SJSA1 (cell line): Measurements from ENCODE around the gene PTPRT. TPM values are rescaled to one million over a fixed set of nuclear protein-coding genes. Genes with fewer than 3 reads are reported as not detected.
"Not testable (repeated sequence)": the region's sequence is repeated elsewhere in the genome, so short reads cannot be mapped to it uniquely, and the experiment has no call there.

ENCODE experiments used
- DNase-seq, 2 experiments: peaks; one replicate each; pipeline ENCODE4 v3.0.0-alpha.2; 2015 to 2020; ENCODE audit warnings: low spot score in 2 of 2, low read depth in 1 of 2
- H3K27ac ChIP-seq: fragments of 250-450 bp; sonication (Bioruptor Pico); 2 replicates; pipeline ENCODE4 v1.5.1; 2020; ENCODE audit warnings: mild to moderate bottlenecking, moderate library complexity
- H3K27me3 ChIP-seq: fragments of 250-450 bp; sonication (Bioruptor Pico); replicated peaks from 2 replicates; pipeline ENCODE4 v1.5.1; 2020; ENCODE audit warnings: mild to moderate bottlenecking, moderate library complexity
- H3K36me3 ChIP-seq: fragments of 250-450 bp; sonication (Bioruptor Pico); 2 replicates; pipeline ENCODE4 v1.5.1; 2020; ENCODE audit warnings: mild to moderate bottlenecking
- H3K4me1 ChIP-seq: fragments of 250-450 bp; sonication (Bioruptor Pico); replicated peaks from 2 replicates; pipeline ENCODE4 v1.6.1; 2021; ENCODE audit warnings: mild to moderate bottlenecking
- H3K4me3 ChIP-seq: fragments of 250-450 bp; sonication (Bioruptor Pico); 2 replicates; pipeline ENCODE4 v1.5.1; 2020; ENCODE audit warnings: mild to moderate bottlenecking
- H3K9me3 ChIP-seq: fragments of 250-450 bp; sonication (Bioruptor Pico); replicated peaks from 2 replicates; pipeline ENCODE4 v1.5.1; 2020; ENCODE audit warnings: mild to moderate bottlenecking
- total RNA-seq: library from RNA; depleted of rRNA; stranded (reverse); fragments of >200 nt; shearing (Covaris generic); gene quantifications from 2 replicates; pipeline ENCODE4 v1.2.3, GENCODE V29; 2014

Gene PTPRT
- total RNA-seq, 1 experiment from 2014 or later = not detected

DNA sequence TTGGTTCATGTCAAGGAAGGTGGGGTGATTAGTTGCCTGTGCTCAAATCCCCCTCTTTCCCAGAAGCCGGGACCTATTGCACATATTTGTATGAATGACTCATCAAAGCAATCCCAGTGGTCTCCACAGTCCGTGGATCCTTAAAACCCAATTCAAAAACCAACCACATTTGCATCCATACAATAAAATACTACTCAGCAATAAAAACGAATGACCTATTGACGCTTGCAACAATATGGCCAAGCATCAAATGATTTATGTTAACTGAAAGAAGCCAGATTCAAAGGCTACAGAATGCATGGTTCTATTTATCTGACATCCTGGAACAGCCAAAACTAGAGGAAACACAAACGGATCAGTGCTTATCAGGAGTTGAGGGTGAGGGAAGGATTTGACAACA, 275.4 kb downstream of the PTPRT start:
- Histone ChIP-seq H3K9me3 (0 out of 2 replicates have a peak, but pooled peaks cover 2% of the 10 kb centered on the region), H3K4me3 (no peak overlapping the region), H3K27ac (no peak overlapping the region), H3K36me3 (no peaks in the 10 kb centered on the region), H3K27me3 (no peaks in the 10 kb centered on the region), H3K4me1 (no peaks in the 10 kb centered on the region)
- no peak for DNase-seq

DNA sequence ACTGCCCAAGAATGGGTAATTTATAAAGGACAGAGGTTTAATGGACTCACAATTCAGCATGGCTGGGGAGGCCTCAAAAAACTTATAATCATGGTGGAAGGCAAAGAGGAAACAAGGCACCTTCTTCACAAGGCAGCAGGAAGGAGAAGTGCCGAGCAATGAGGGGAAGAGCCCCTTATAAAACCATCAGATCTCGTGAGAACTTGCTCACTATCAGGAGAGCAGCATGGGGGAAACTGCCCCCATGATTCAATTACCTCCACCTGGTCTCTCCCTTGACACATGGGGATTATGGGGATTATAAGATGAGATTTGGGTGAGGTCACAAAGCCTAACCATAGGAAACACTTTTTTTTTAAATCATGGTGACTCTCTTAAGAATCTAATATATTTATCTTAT, 278.9 kb downstream of the PTPRT start:
- H3K27me3 ChIP-seq, H3K4me1 ChIP-seq, H3K9me3 ChIP-seq, H3K27ac ChIP-seq, DNase-seq, H3K4me3 ChIP-seq, H3K36me3 ChIP-seq: not testable (repeated sequence)

DNA sequence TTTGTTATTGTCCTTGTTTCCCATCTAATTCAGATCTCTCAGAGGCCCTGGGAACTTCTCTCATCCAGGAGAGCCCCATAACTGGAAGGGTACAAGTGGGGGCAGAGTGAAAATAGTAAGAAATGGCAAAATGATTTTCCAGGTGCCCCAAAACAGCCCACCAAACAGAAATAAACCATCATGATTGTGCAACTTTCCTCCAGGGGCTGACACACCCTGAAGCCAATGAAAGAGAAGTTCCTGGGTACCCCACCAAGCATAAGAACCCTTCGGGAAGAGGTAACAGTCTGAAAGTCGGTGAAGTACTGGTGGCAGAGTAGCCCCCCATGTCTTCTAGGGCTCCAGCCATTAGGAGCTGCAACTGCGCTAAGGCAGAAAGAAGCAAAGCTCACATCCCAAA, 282.0 kb downstream of the PTPRT start:
- no peak for DNase-seq
- H3K27me3 ChIP-seq = no peaks in the 10 kb centered on the region

DNA sequence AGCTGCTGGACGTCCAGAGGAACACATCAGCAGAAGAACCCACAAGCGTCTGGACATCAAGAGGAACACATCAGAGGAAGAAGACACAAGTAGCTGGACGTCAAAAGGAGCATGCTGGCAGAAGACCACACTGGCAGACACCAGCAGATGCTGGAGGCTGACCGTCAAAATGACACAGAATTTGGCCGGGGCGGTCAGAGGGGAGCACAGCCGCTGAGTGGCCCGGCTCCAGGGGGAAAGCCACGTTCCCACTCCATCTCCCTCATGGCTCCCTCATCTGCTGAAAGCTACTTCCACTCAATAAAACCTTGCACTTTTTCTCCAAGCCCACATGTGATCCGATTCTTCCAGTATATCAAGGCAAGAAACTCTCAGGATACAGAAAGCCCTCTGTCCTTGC, 283.6 kb downstream of the PTPRT start:
- 0 out of 2 replicates have a peak, but pooled peaks cover 2% of the 10 kb centered on the region for H3K9me3 ChIP-seq
- no peak overlapping the region for H3K27ac ChIP-seq
- no peaks in the 10 kb centered on the region for H3K36me3 ChIP-seq
- DNase-seq = no peak
- H3K4me1 ChIP-seq = no peaks in the 10 kb centered on the region
- no peak overlapping the region for H3K4me3 ChIP-seq
- H3K27me3 ChIP-seq = no peaks in the 10 kb centered on the region

More for the DNA sequence above, 282.0 kb downstream of the PTPRT start:
- H3K27ac ChIP-seq = no peak overlapping the region
- no peaks in the 10 kb centered on the region for H3K36me3 ChIP-seq
- 0 out of 2 replicates have a peak, but pooled peaks cover under 1% of the 10 kb centered on the region for H3K9me3 ChIP-seq
- no peak overlapping the region for H3K4me3 ChIP-seq
- H3K4me1 ChIP-seq = no peaks in the 10 kb centered on the region

DNA sequence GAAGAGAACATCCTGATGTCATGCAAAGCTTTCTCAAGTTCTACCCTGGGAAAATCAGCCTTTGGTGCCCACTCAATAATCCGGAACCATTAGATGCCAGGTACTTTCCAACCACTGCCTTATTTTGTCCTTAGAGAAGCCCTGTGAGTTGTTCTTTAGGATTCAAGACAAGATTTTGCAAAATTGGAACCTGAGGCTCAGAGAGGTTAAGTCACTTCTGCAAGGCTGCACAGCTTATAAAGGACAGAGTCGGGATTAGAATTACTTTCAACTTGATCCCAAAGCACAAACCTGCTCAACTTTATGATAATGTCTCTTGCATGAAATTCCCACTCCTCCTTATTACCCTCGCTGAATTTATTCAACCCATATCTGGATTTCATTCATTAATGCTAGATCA, 287.2 kb downstream of the PTPRT start:
- DNase-seq = no peak
- no peak overlapping the region for H3K4me3 ChIP-seq
- 0 out of 2 replicates have a peak, but pooled peaks cover 2% of the 10 kb centered on the region for H3K9me3 ChIP-seq
- H3K27me3 ChIP-seq = no peaks in the 10 kb centered on the region
- no peak overlapping the region for H3K27ac ChIP-seq
- no peaks in the 10 kb centered on the region for H3K4me1 ChIP-seq
- no peaks in the 10 kb centered on the region for H3K36me3 ChIP-seq

DNA sequence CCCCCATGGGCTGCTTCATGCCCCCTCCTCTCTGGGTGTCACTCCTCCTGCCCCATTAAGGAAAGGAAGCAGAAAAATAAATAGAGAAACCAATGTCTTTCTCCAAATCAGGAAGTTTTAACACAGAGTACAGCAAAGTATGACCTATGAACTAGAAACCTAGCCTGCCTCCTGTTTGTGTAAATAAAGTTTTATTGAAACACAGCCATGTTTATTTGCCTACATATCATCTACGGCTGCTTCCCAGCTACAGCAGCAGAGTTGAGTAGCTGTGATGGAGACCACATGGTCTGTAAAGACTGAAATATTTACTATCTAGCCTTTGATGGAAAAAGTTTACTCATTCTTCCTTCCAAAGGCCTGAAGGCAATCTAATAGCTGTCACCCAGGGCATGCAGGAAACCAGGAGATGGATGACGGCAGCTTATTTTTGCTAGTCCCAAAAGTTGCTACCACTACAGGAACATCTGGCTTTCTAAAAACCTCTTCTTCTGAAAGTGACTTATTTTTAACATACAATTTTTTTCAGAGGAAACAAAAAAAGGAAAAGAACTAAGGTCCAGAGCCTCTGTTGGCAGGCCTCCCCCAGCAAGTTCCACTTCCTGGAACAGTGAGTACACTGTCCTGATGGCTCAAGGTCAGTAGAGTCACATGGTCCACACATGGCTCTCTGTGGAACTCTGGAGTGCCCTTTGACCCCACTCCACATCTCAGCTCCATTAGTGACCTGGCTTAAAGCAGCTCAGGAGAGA, 287.8 kb downstream of the PTPRT start:
- H3K4me1 ChIP-seq = no peaks in the 10 kb centered on the region
- H3K9me3 ChIP-seq = 0 out of 2 replicates have a peak, but pooled peaks cover 2% of the 10 kb centered on the region
- H3K27ac ChIP-seq = no peak overlapping the region
- no peak for DNase-seq
- no peaks in the 10 kb centered on the region for H3K36me3 ChIP-seq
- H3K4me3 ChIP-seq = no peak overlapping the region
- no peaks in the 10 kb centered on the region for H3K27me3 ChIP-seq

DNA sequence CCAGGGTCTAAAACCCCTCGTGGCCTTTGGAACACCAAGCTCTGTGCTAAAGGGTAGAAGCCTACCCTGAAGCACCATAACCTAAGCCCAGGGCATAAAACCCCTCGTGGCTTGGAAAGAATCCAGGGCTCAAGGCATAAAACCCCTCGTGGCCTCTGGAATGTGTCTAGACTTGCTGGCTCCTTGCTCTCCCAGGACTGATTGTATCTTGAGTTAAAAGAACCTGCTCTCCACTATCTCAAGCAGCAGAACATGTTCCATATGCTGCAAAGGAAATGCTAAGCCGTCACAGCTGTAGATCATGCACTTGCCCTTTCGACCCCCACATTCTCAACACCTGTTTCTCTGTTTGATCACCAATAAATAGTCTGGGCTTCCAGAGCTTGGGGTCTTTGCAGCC, 288.9 kb downstream of the PTPRT start:
- DNase-seq, H3K27ac ChIP-seq, H3K36me3 ChIP-seq, H3K9me3 ChIP-seq, H3K27me3 ChIP-seq, H3K4me1 ChIP-seq, H3K4me3 ChIP-seq: not testable (repeated sequence)

DNA sequence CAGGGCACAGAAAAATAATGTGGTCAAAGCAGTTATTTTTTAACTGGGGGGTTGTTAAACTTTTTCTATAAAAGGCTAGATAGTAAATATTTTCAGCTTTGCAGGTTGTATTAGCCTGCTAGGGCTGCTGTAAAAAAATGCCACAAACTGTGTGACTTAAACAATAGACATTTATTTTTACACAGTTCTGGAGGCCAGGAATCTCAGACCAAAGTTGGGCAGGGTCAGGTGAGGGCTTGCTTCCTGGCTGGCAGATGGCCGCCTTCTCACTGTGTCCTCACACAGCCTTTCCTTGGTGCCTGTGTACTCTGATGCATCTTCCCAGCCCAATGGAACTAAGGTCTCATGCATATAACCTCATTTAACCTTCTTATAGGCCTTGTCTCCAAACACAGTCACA, 294.7 kb downstream of the PTPRT start:
- Histone ChIP-seq H3K9me3 (no peaks in the 10 kb centered on the region), H3K27ac (no peak overlapping the region), H3K4me1 (no peaks in the 10 kb centered on the region), H3K4me3 (no peak overlapping the region), H3K36me3 (no peaks in the 10 kb centered on the region), H3K27me3 (no peaks in the 10 kb centered on the region)
- no peak for DNase-seq

DNA sequence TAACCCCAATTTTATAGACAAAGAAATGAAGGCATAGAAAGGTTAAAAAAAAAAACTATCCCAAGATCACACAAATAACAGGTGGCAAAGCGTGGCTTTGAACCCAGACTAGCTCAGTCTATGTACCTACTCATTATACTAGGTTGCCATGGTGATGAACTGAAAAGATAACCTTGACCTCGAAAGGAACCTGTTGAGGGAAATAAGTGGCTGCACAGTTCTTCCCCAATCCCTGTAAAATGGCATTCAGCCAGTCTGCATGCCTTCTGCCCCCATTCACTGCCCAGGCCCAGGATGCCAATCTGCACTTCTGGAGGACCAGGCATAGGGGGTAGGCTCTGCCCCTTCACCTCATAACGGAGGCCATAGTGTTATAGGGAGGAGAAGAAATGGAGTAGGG, 295.2 kb downstream of the PTPRT start:
- Histone ChIP-seq H3K36me3 (no peaks in the 10 kb centered on the region), H3K9me3 (no peaks in the 10 kb centered on the region), H3K27ac (no peak overlapping the region), H3K4me3 (no peak overlapping the region), H3K4me1 (no peaks in the 10 kb centered on the region), H3K27me3 (no peaks in the 10 kb centered on the region)
- no peak for DNase-seq

DNA sequence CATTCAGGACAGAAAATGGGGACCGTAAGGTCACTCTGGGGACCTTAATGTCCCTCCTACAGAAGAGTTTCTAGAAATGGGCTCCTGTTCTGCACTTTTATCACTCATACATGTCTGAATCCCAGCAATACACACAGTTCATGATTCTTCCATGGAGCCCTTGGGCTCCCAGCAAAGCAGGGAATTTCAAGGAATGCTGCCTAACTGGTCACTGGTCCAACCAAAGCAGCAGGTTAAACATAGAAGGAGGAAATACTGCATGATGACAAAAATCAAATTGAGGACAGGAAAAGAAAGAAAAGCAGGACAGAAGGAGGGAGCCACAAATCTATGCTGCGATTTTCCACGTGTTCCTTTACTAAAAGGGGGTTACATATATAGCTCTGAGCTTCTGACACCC, 300.2 kb downstream of the PTPRT start:
- H3K36me3 ChIP-seq = no peaks in the 10 kb centered on the region

DNA sequence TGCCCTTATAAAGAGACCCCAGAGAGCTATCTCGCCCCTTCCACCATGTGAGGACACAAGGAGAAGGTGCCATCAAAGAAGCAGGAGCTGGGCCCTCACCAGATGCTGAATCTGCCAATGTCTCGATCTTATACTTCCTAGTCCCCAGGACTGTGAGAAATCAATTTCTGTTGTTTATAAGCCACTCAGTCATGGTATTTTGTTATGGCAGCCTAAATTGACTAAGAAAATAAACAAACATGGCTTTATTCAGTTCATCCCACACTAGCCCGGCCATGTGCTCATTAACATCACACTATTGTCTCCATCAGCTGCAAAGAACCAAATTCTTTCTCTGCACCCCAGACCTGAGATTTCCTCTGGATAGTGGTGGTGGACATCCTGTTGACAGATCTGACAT, 302.4 kb downstream of the PTPRT start:
- Histone ChIP-seq H3K4me3 (no peak overlapping the region), H3K27me3 (no peaks in the 10 kb centered on the region), H3K9me3 (no peaks in the 10 kb centered on the region), H3K27ac (no peak overlapping the region), H3K4me1 (no peaks in the 10 kb centered on the region), H3K36me3 (no peaks in the 10 kb centered on the region)
- no peak for DNase-seq

More for the DNA sequence above, 300.2 kb downstream of the PTPRT start:
- Histone ChIP-seq H3K27me3 (no peaks in the 10 kb centered on the region), H3K27ac (no peak overlapping the region), H3K9me3 (no peaks in the 10 kb centered on the region), H3K4me3 (no peak overlapping the region), H3K4me1 (no peaks in the 10 kb centered on the region)
- DNase-seq = no peak

DNA sequence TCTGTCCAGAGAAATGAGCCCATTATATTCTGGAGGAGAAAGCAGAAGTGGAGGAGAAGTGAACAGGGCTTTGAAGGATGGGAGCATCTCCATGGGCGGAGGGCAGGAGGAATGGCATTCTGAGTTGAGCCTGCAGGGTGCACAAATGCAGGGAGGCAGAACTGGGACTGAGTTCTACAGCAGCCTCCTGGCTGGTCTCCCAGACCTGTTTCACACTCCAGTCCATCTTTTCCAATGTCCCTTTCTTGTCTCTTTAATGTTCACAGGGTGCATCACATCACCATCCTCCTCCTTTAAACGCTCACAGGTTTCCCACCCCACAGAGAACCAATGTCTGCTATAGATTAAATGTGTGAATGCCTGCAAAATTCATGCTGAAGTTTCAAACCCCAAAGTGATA, 302.9 kb downstream of the PTPRT start:
- DNase-seq = no peak
- Histone ChIP-seq H3K27me3 (no peaks in the 10 kb centered on the region), H3K36me3 (no peaks in the 10 kb centered on the region), H3K9me3 (no peaks in the 10 kb centered on the region), H3K27ac (no peak overlapping the region), H3K4me3 (no peak overlapping the region), H3K4me1 (no peaks in the 10 kb centered on the region)

DNA sequence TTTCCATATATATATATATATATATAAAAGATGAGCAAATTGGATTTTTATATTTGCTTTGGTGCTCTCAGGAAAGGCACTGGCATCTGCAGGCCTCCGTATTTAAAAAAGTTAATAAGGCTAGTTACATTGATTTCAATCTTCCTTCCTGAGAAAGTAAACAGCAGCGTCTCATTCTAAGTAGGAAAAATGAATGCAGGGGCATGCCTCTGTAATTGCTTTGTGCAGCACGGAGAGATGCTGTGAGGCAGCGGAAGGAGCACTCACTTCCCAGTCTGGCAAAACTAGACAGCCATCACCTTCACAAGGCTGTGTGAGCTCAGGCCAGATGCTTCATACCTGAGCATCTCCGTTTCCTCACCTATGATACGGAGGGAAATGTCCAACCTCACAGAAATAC, 303.7 kb downstream of the PTPRT start:
- no peaks in the 10 kb centered on the region for H3K4me1 ChIP-seq
- H3K27ac ChIP-seq = no peak overlapping the region
- H3K4me3 ChIP-seq = no peak overlapping the region

DNA sequence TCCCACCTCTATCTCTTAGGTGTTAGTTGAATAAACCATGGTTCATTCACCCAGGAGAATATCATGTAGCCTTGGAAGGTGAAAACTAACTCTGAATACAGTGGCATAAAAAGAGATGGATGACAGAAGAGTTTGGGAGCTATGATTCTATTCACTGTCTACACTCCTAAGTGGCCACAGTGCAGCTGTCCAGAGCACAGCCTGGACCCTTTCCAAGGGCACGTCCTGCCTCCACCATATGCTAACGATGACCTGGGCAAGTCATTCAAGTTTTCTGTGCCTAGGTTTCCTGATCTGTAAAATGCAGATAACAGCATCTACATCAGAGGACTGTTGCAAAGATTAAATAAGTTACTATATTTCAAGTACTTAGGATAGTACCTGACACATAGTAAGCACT, 314.1 kb downstream of the PTPRT start:
- Histone ChIP-seq H3K27me3 (no peaks in the 10 kb centered on the region), H3K27ac (no peak overlapping the region), H3K4me1 (no peaks in the 10 kb centered on the region), H3K4me3 (no peak overlapping the region), H3K9me3 (0 out of 2 replicates have a peak, but pooled peaks cover 6% of the 10 kb centered on the region), H3K36me3 (no peaks in the 10 kb centered on the region)
- DNase-seq = no peak

More for the DNA sequence above, 303.7 kb downstream of the PTPRT start:
- Histone ChIP-seq H3K27me3 (no peaks in the 10 kb centered on the region), H3K9me3 (no peaks in the 10 kb centered on the region), H3K36me3 (no peaks in the 10 kb centered on the region)
- no peak for DNase-seq

DNA sequence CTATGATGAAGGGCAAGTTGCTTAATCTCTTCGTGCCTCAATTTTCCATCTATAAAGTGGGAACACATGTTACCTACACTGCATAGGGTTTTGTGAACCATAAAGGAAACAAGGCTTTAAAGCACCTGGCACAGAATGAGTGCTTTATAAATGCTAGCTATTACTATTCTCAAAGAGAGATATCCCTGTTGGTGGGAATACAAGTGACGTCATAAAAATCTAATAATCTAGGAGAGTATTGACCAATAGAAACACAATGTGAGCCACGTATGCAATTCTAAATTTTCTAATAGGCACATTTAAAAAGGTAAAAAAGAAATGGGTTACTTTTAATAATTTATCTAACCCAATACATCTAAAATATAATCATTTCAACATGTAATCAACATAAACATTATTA, 316.4 kb downstream of the PTPRT start:
- Histone ChIP-seq H3K27ac (no peak overlapping the region), H3K4me1 (no peaks in the 10 kb centered on the region), H3K36me3 (no peaks in the 10 kb centered on the region), H3K9me3 (0 out of 2 replicates have a peak, but pooled peaks cover 6% of the 10 kb centered on the region), H3K27me3 (no peaks in the 10 kb centered on the region), H3K4me3 (no peak overlapping the region)
- DNase-seq = no peak
